ENCODE measurements around the gene SCN2B. TPM values are rescaled to one million over a fixed set of nuclear protein-coding genes. Genes with fewer than 3 reads are reported as not detected.

Gene SCN2B
- total RNA-seq = 1.6 TPM
- 0.73 TPM for polyA plus RNA-seq
- long read RNA-seq, donor 1 = 0 reads
- long read RNA-seq, donor 2 = 0 reads
- long read RNA-seq, donor 3, full-length matches to known transcripts = 1 of 1 reads
- long read RNA-seq, donor 3, partial matches to known transcripts = 0 of 1 reads
- long read RNA-seq, donor 3, other reads (novel, unspliced or antisense) = 0 of 1 reads
- long read RNA-seq, donor 4 = 0 reads
- long read RNA-seq, donor 5, full-length matches to known transcripts = 1 of 1 reads
- long read RNA-seq, donor 5, partial matches to known transcripts = 0 of 1 reads
- long read RNA-seq, donor 5, other reads (novel, unspliced or antisense) = 0 of 1 reads
- long read RNA-seq, donor 6 = 0 reads
- long read RNA-seq, donor 7 = 0 reads
- long read RNA-seq, donor 8, full-length matches to known transcripts = 2 of 2 reads
- long read RNA-seq, donor 8, partial matches to known transcripts = 0 of 2 reads
- long read RNA-seq, donor 8, other reads (novel, unspliced or antisense) = 0 of 2 reads
- long read RNA-seq, donor 9, full-length matches to known transcripts = 3 of 3 reads
- long read RNA-seq, donor 9, partial matches to known transcripts = 0 of 3 reads
- long read RNA-seq, donor 9, other reads (novel, unspliced or antisense) = 0 of 3 reads
- long read RNA-seq, donor 10 = 0 reads

DNA sequence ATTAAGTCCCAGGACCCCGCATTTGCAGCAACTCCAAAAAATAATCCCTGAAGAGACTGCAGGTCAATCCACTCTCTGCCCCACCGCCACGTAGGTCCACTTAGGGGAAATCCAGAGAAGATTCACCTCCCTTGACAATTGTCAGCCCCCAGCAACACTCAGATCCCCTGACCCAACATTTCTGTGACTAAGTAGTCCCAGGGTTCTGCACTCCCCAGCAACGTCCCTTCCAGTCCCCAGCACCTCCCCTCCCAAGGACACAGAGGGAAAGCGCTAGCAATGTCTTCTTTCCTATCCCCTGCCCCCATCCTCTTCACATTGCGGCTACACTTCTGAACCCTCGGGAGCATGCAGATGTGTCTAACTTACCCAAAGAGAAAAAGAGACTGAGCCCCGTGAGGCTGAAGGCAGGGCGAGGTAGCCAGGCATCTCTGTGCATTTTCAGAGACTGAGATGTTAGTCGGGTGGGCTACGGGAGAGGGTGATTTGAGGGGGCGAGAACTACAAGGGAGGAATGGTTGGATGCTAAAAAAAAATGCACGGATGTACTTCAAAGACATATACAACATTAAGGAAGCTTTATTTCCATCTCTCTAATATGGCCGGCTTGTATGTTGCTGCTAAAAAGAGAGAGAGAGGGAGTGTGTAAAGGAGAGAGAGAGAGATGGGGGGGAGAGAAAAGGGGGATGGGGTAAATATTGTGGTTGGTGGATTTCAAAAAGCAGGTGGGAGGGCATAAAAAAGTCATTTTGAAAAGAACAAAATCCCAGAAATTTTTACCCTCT, at the start of gene SCN2B:
TSS of gene SCN2B (minus strand) at position 647 of the 785 bp plus-strand sequence. CDS start at position 439, 208 bp downstream.
- H3K4me3 ChIP-seq (ENCODE audit: low read length in 2 of 2) = peak within 1 kb of the TSS in 1 of 2 donors; percentile 21
- H3K27ac ChIP-seq (ENCODE audit: low read depth in 1 of 2, low read length in 1 of 2) = peak within 1 kb of the TSS in 1 of 2 donors; percentile 23
- peak in 1 of 9 donors; percentile 50 for DNase-seq (ENCODE audit: low read depth in 6 of 9, low spot score in 9 of 9)
- peaks cover 10 to 35% of the 10 kb centered on the region in 2 donors for H3K4me1 ChIP-seq (ENCODE audit: control insufficient read depth in 2 of 2, insufficient read depth in 2 of 2, low read length in 2 of 2)
- H3K9me3 ChIP-seq (ENCODE audit: control insufficient read depth in 2 of 2, insufficient read depth in 1 of 2, low read length in 1 of 2) = no peaks in the 10 kb centered on the region
- WGBS = 78% methylated on average over 14 of the region's 14 CpGs
- peaks cover 0 to 4% of the 10 kb centered on the region in 2 donors for H3K27me3 ChIP-seq (ENCODE audit: control insufficient read depth in 2 of 2, insufficient read depth in 1 of 2, low read length in 1 of 2)
- H3K36me3 ChIP-seq (ENCODE audit: control insufficient read depth in 2 of 2, insufficient read depth in 2 of 2, low read length in 1 of 2) = no peaks in the 10 kb centered on the region

DNA sequence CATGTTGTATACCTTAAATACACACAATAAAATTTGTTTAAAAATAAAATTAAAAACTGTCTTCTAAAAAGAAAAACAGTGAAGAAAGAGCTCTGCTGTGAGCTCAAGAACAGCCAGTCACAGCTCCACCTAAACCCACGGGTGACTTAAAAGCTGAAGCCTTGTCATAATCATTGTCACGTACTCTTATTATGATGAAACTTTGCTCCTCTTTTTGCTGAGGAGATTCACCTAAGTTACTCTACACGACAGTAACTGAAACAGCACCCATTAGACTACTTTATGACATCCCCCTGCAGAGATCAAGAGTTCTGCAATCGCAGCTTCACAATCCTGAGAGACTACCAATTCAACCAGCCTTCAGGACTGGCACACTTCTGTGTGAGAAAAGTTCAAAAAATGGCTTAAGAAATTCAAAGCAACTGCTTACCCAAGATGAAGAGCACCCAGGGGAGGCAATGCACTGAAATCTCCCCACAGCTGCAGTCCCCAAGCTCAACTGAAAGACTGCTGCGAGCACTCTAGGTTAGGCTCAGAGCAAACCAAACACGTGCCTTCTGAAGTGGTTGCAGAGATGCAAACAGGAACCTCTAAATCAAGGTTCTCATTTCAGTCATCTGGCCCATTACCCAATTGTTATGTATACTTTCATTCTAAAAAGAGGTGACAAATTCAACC, 48.2 kb upstream of the SCN2B start, which contains the start of gene JAML:
TSS of gene JAML (minus strand) at position 501 of the 678 bp plus-strand sequence. CDS start 10,145 bp downstream, outside the sequence.
- DNase-seq (ENCODE audit: low read depth in 6 of 9, low spot score in 9 of 9) = peak; percentile 71 to 97 (median 87)
- H3K27me3 ChIP-seq (ENCODE audit: control insufficient read depth in 2 of 2, insufficient read depth in 1 of 2, low read length in 1 of 2) = no peaks in the 10 kb centered on the region
- H3K4me3 ChIP-seq (ENCODE audit: low read length in 2 of 2) = peak within 1 kb of the TSS; percentile 40 to 44
- H3K27ac ChIP-seq (ENCODE audit: low read depth in 1 of 2, low read length in 1 of 2) = peak within 1 kb of the TSS; percentile 91 to 96
- no peaks in the 10 kb centered on the region for H3K36me3 ChIP-seq (ENCODE audit: control insufficient read depth in 2 of 2, insufficient read depth in 2 of 2, low read length in 1 of 2)
- 5% methylated on average over 6 of the region's 6 CpGs for WGBS
- peaks cover 0 to 4% of the 10 kb centered on the region in 2 donors for H3K9me3 ChIP-seq (ENCODE audit: control insufficient read depth in 2 of 2, insufficient read depth in 1 of 2, low read length in 1 of 2)
- H3K4me1 ChIP-seq (ENCODE audit: control insufficient read depth in 2 of 2, insufficient read depth in 2 of 2, low read length in 2 of 2) = peaks cover 33 to 58% of the 10 kb centered on the region in 2 donors

GRCh38 chr11:118223992-118224391, 47.6 kb upstream of the SCN2B start:
- Histone ChIP-seq H3K36me3 (ENCODE audit: control insufficient read depth in 2 of 2, insufficient read depth in 2 of 2, low read length in 1 of 2) (no peaks in the 10 kb centered on the region), H3K9me3 (ENCODE audit: control insufficient read depth in 2 of 2, insufficient read depth in 1 of 2, low read length in 1 of 2) (peaks cover 0 to 4% of the 10 kb centered on the region in 2 donors), H3K4me1 (ENCODE audit: control insufficient read depth in 2 of 2, insufficient read depth in 2 of 2, low read length in 2 of 2) (peaks cover 33 to 56% of the 10 kb centered on the region in 2 donors), H3K4me3 (ENCODE audit: low read length in 2 of 2) (peak overlapping the region; percentile 40 to 44), H3K27ac (ENCODE audit: low read depth in 1 of 2, low read length in 1 of 2) (peak overlapping the region; percentile 91 to 96), H3K27me3 (ENCODE audit: control insufficient read depth in 2 of 2, insufficient read depth in 1 of 2, low read length in 1 of 2) (no peaks in the 10 kb centered on the region)
- WGBS = 49% methylated on average over 6 of the region's 6 CpGs
- peak in 1 of 9 donors; percentile 69 for DNase-seq (ENCODE audit: low read depth in 6 of 9, low spot score in 9 of 9)

- no peak for DNase-seq (ENCODE audit: low read depth in 6 of 9, low spot score in 9 of 9)
- H3K27ac ChIP-seq (ENCODE audit: low read depth in 1 of 2, low read length in 1 of 2) = peak overlapping the region; percentile 91 to 96
- H3K27me3 ChIP-seq (ENCODE audit: control insufficient read depth in 2 of 2, insufficient read depth in 1 of 2, low read length in 1 of 2) = no peaks in the 10 kb centered on the region
- H3K9me3 ChIP-seq (ENCODE audit: control insufficient read depth in 2 of 2, insufficient read depth in 1 of 2, low read length in 1 of 2) = peaks cover 0 to 4% of the 10 kb centered on the region in 2 donors
- H3K4me3 ChIP-seq (ENCODE audit: low read length in 2 of 2) = peak overlapping the region; percentile 40 to 44
- peaks cover 33 to 56% of the 10 kb centered on the region in 2 donors for H3K4me1 ChIP-seq (ENCODE audit: control insufficient read depth in 2 of 2, insufficient read depth in 2 of 2, low read length in 2 of 2)
- WGBS = 66% methylated on average over 2 of the region's 2 CpGs
- no peaks in the 10 kb centered on the region for H3K36me3 ChIP-seq (ENCODE audit: control insufficient read depth in 2 of 2, insufficient read depth in 2 of 2, low read length in 1 of 2)
Measured at GRCh38 chr11:118223570-118223969, 47.1 kb upstream of the SCN2B start.

DNA sequence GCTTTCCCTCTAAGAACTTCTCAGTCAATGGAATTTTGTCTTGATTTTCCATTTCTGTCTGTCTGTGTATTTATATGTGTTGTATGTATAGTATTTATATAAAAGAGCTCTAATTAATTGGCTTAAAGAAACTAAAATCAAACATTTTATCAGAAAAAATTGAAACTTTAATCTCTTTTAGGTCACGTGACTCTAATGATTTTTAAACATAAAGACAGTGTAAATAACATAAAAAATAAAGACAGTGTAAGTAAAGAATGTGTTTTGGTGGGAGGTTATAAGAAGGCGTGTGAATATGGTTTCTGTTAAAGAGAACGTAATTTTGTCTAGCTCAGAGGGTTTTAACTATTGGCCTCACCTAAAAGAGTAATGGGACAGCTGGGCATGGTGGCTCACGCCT, 46.0 kb upstream of the SCN2B start:
- Histone ChIP-seq H3K4me1 (ENCODE audit: control insufficient read depth in 2 of 2, insufficient read depth in 2 of 2, low read length in 2 of 2) (peaks cover 28 to 56% of the 10 kb centered on the region in 2 donors), H3K27me3 (ENCODE audit: control insufficient read depth in 2 of 2, insufficient read depth in 1 of 2, low read length in 1 of 2) (no peaks in the 10 kb centered on the region), H3K27ac (ENCODE audit: low read depth in 1 of 2, low read length in 1 of 2) (no peak overlapping the region), H3K9me3 (ENCODE audit: control insufficient read depth in 2 of 2, insufficient read depth in 1 of 2, low read length in 1 of 2) (peaks cover 0 to 4% of the 10 kb centered on the region in 2 donors), H3K36me3 (ENCODE audit: control insufficient read depth in 2 of 2, insufficient read depth in 2 of 2, low read length in 1 of 2) (no peaks in the 10 kb centered on the region), H3K4me3 (ENCODE audit: low read length in 2 of 2) (no peak overlapping the region)
- no peak for DNase-seq (ENCODE audit: low read depth in 6 of 9, low spot score in 9 of 9)
- 81% methylated on average over 4 of the region's 4 CpGs for WGBS

DNA sequence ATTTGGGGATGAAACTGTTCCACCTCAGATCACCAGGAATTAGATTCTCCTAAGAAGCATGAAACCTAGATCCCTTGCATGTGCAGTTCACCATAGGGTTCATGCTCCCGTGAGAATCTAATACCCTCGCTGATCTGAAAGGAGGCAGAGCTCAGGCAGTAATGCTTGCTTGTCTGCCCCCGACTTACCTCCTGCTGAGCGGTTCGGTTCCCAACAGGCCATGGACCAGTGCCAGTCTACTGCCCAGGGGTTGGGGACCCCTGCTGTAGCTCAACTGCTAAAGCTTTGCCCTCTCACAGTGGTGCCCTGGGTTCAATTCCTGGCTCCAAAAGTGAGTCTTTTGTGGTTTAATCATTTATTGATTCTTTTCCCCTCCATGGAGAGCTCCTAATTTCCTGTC, 45.0 kb upstream of the SCN2B start:
- Histone ChIP-seq H3K9me3 (ENCODE audit: control insufficient read depth in 2 of 2, insufficient read depth in 1 of 2, low read length in 1 of 2) (peaks cover 0 to 4% of the 10 kb centered on the region in 2 donors), H3K27me3 (ENCODE audit: control insufficient read depth in 2 of 2, insufficient read depth in 1 of 2, low read length in 1 of 2) (no peaks in the 10 kb centered on the region), H3K27ac (ENCODE audit: low read depth in 1 of 2, low read length in 1 of 2) (no peak overlapping the region), H3K4me1 (ENCODE audit: control insufficient read depth in 2 of 2, insufficient read depth in 2 of 2, low read length in 2 of 2) (peaks cover 17 to 53% of the 10 kb centered on the region in 2 donors), H3K36me3 (ENCODE audit: control insufficient read depth in 2 of 2, insufficient read depth in 2 of 2, low read length in 1 of 2) (no peaks in the 10 kb centered on the region), H3K4me3 (ENCODE audit: low read length in 2 of 2) (no peak overlapping the region)
- 98% methylated on average over 5 of the region's 5 CpGs for WGBS
- DNase-seq (ENCODE audit: low read depth in 6 of 9, low spot score in 9 of 9) = no peak

GRCh38 chr11:118219732-118220131, 43.3 kb upstream of the SCN2B start:
- Histone ChIP-seq H3K4me3 (ENCODE audit: low read length in 2 of 2) (no peak overlapping the region), H3K27ac (ENCODE audit: low read depth in 1 of 2, low read length in 1 of 2) (no peak overlapping the region), H3K27me3 (ENCODE audit: control insufficient read depth in 2 of 2, insufficient read depth in 1 of 2, low read length in 1 of 2) (no peaks in the 10 kb centered on the region), H3K9me3 (ENCODE audit: control insufficient read depth in 2 of 2, insufficient read depth in 1 of 2, low read length in 1 of 2) (no peaks in the 10 kb centered on the region), H3K36me3 (ENCODE audit: control insufficient read depth in 2 of 2, insufficient read depth in 2 of 2, low read length in 1 of 2) (no peaks in the 10 kb centered on the region), H3K4me1 (ENCODE audit: control insufficient read depth in 2 of 2, insufficient read depth in 2 of 2, low read length in 2 of 2) (peaks cover 14 to 50% of the 10 kb centered on the region in 2 donors)
- DNase-seq (ENCODE audit: low read depth in 6 of 9, low spot score in 9 of 9) = no peak
- WGBS = 76% methylated on average over 1 of the region's 1 CpG

- no peaks in the 10 kb centered on the region for H3K36me3 ChIP-seq (ENCODE audit: control insufficient read depth in 2 of 2, insufficient read depth in 2 of 2, low read length in 1 of 2)
- H3K9me3 ChIP-seq (ENCODE audit: control insufficient read depth in 2 of 2, insufficient read depth in 1 of 2, low read length in 1 of 2) = no peaks in the 10 kb centered on the region
- H3K4me3 ChIP-seq (ENCODE audit: low read length in 2 of 2) = no peak overlapping the region
- H3K27ac ChIP-seq (ENCODE audit: low read depth in 1 of 2, low read length in 1 of 2) = no peak overlapping the region
- H3K4me1 ChIP-seq (ENCODE audit: control insufficient read depth in 2 of 2, insufficient read depth in 2 of 2, low read length in 2 of 2) = peaks cover 16 to 50% of the 10 kb centered on the region in 2 donors
- no peaks in the 10 kb centered on the region for H3K27me3 ChIP-seq (ENCODE audit: control insufficient read depth in 2 of 2, insufficient read depth in 1 of 2, low read length in 1 of 2)
- DNase-seq (ENCODE audit: low read depth in 6 of 9, low spot score in 9 of 9) = no peak
Measured at GRCh38 chr11:118219244-118219643, 42.8 kb upstream of the SCN2B start.
